ELR (cell line): ENCODE data around the gene PIH1D2.
A peak's percentile ranks its signal among the peaks of the same experiment; 100 is the strongest.
"Not testable (repeated sequence)": the region's sequence is repeated elsewhere in the genome, so short reads cannot be mapped to it uniquely, and the experiment has no call there.

Experiments used
- DNase-seq: peaks from one replicate; pipeline ENCODE4 v3.0.0-alpha.2; 2015; ENCODE audit warnings: low read depth

Gene PIH1D2

DNA sequence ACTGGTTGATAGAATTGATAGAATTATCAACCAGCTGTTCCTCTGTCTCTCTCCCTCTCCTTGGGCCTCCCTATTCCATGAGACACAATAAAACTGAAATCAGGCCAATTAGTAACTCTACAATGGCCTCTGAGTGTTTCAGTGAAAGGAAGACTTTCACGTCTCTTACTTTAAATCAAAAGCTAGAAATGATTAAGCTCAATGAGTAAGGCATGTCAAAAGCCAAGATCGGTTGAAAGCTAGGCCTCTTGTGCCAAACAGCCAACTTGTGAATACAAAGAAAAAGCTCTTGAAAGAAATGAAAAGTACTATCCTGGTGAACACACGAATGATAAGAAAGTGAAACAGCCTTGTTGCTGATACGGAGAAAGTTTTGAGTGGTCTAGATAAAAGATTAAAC is 16.6 kb downstream of the PIH1D2 start:
- DNase-seq, result no peak

GRCh38 chr11:112051768-112052167 is 22.0 kb downstream of the PIH1D2 start:
- no peak for DNase-seq

DNA sequence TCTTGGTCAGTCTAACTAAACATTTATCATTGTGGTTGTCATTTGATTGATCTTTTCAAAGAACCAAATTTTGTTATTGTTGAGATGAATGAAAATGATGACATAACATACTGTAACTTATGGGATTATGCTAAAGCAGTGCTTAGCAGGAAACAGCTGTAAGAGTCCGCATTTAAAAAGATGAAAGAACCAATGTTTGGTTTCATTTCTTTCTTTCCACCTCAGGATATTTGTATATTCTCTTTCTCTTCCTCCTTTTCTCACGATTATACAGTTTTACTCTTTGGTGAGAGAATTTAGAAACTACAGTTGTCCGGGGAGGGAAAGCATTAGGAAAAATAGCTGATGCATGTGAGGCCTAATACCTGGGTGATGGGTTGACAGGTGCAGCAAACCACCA is 23.1 kb downstream of the PIH1D2 start:
- DNase-seq, result no peak

- DNase-seq, result no peak
Measured at GRCh38 chr11:112049777-112050176, 24.0 kb downstream of the PIH1D2 start.

DNA sequence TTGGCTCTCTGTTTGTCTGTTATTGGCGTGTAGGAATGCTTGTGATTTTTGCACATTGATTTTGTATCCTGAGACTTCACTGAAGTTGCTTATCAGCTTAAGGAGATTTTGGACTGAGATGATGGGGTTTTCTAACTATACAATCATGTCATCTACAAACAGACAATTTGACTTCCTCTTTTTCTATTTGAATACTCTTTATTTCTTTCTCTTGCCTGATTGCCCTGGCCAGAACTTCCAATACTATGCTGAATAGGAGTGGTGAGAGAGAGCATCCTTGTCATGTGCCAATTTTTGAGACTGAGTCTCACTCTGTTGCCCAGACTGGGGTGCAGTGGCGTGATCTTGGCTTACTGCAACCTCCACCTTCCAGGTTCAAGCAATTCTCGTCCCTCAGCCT is 25.6 kb downstream of the PIH1D2 start:
- DNase-seq, result not testable (repeated sequence)

GRCh38 chr11:112046647-112047046 is 27.2 kb downstream of the PIH1D2 start:
- DNase-seq, result not testable (repeated sequence)

GRCh38 chr11:112044961-112045360 is 28.9 kb downstream of the PIH1D2 start:
- no peak for DNase-seq

- DNase-seq, result no peak
Measured at GRCh38 chr11:112042961-112043304, 30.9 kb downstream of the PIH1D2 start.

GRCh38 chr11:112042161-112042960 is 31.5 kb downstream of the PIH1D2 start:
- DNase-seq, result peak; percentile 80

- no peak for DNase-seq
Measured at GRCh38 chr11:112037527-112037926, 36.3 kb downstream of the PIH1D2 start.

DNA sequence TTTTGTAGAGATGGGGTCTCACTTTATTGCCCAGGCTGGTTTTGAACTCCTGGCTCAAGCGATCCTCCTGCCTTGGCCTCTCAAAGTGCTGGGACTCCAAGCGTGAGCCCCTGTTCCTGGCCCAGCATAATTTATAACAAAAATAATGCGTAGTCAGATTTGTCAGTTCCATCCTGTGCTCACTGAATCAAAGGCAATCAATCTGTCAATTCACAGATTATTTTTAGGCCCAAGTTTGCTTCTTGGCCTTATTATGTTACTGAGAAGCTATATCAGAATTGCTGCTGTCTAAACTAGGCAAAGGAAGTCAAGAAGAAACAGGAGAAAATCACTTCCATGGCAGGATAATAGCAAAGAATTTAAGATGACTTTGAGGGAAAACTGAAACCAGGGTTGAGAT is 39.9 kb downstream of the PIH1D2 start:
- no peak for DNase-seq

DNA sequence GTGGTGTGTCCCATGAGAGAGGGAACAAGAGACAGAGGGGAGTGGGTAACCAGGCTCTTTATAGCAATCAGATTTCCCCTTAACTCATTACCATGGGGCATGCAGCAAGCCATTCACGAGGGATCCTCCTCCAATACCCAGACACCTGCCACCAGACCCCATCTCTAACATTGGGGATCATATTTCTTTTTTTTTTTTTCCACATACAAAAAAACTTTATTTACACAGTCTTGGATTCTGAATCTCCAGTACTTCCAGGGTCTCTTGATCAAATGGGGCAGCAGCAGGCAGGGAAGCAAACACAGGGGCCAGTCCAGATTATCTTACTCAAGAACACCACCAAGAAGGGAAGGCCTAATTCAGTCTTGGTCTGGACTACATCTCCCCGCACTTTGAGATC is 44.4 kb downstream of the PIH1D2 start:
- DNase-seq, result no peak

DNA sequence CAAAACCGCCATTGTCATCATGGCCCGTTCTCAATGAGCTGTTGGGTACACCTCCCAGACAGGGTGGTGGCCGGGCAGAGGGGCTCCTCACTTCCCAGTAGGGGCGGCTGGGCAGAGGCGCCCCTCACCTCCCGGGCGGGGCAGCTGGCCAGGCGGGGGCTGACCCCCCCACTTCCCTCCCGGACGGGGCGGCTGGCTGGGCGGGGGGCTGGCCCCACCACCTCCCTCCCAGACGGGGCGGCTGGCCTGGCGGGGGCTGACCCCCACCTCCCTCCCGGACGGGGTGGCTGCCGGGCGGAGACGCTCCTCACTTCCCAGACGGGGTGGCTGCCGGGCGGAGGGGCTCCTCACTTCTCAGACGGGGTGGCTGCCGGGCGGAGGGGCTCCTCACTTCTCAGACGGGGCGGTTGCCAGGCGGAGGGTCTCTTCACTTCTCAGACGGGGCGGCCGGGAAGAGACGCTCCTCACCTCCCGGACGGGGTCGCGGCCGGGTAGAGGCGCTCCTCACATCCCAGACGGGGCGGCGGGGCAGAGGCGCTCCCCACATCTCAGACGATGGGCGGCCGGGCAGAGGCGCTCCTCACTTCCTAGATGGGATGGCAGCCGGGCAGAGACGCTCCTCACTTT is 46.9 kb downstream of the PIH1D2 start:
- DNase-seq, result not testable (repeated sequence)

DNA sequence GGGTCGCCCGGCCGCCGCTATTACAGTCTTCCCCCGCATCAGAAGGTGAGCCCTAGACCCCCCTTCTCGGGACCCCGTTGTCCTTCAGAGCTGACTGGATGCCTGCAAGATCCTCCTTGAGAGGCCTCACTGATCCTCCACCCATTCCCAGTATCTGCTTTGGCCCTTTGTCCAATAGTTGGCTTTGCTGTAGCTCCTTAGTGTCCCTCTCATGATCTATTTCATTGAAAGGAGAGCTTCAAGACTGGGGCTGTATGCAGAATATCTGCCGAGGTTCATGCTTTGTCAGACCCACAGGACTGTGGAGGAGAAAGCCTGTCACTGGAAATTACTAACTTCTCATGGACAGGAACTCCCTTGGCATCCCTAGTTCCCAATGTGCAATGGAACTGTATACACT is 48.1 kb downstream of the PIH1D2 start:
- DNase-seq, result peak; percentile 40

- peak; percentile 87 for DNase-seq
Measured at GRCh38 chr11:112024773-112025678, 48.8 kb downstream of the PIH1D2 start, which contains the start of gene DLAT. Gene DLAT (plus strand): TSS chr11:112025408. CDS start chr11:112025473, 65 bp downstream.

GRCh38 chr11:112024178-112024772 is 49.5 kb downstream of the PIH1D2 start:
- no peak for DNase-seq

GRCh38 chr11:112023104-112023503 is 50.7 kb downstream of the PIH1D2 start:
- DNase-seq, result no peak

- no peak for DNase-seq
Measured at GRCh38 chr11:112019066-112019465, 54.8 kb downstream of the PIH1D2 start.
